ENCODE results near the gene CAPG.

- TF ChIP-seq, protein P1, sequence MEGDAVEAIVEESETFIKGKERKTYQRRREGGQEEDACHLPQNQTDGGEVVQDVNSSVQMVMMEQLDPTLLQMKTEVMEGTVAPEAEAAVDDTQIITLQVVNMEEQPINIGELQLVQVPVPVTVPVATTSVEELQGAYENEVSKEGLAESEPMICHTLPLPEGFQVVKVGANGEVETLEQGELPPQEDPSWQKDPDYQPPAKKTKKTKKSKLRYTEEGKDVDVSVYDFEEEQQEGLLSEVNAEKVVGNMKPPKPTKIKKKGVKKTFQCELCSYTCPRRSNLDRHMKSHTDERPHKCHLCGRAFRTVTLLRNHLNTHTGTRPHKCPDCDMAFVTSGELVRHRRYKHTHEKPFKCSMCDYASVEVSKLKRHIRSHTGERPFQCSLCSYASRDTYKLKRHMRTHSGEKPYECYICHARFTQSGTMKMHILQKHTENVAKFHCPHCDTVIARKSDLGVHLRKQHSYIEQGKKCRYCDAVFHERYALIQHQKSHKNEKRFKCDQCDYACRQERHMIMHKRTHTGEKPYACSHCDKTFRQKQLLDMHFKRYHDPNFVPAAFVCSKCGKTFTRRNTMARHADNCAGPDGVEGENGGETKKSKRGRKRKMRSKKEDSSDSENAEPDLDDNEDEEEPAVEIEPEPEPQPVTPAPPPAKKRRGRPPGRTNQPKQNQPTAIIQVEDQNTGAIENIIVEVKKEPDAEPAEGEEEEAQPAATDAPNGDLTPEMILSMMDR (conservative IDR thresholded peaks at IDR 0.05; ENCODE audit: low read depth, low read length), result no peak
- TF ChIP-seq CHD1 (IDR thresholded peaks at IDR 0.05; ENCODE audit: low read depth, low read length) (no peak), POLR2A (IDR thresholded peaks at IDR 0.05; ENCODE audit: low read depth, low read length) (no peak), RFX5 (IDR thresholded peaks at IDR 0.05; ENCODE audit: low read depth, low read length) (no peak)
- TF ChIP-seq, protein P2, sequence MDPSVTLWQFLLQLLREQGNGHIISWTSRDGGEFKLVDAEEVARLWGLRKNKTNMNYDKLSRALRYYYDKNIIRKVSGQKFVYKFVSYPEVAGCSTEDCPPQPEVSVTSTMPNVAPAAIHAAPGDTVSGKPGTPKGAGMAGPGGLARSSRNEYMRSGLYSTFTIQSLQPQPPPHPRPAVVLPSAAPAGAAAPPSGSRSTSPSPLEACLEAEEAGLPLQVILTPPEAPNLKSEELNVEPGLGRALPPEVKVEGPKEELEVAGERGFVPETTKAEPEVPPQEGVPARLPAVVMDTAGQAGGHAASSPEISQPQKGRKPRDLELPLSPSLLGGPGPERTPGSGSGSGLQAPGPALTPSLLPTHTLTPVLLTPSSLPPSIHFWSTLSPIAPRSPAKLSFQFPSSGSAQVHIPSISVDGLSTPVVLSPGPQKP (IDR thresholded peaks at IDR 0.05; ENCODE audit: borderline replicate concordance, low read depth, low read length), result no peak
These were observed 8.3 kb downstream of the CAPG start for GRCh38 chr2:85401844-85402243.

Measured in IMR-90 (cell line).